ENCODE data around the gene DPH2.

Gene DPH2

GRCh38 chr1:43957407-43958040, 12.3 kb upstream of the DPH2 start:
- in situ Hi-C loops (cut with MboI; ENCODE audit: low pct_unique_long_range_greater_than_20kb, low sequenced_read_pairs, unreplicated experiment): no loop called here

GRCh38 chr1:43958351-43959255, 11.2 kb upstream of the DPH2 start:
- TF ChIP-seq, protein P1, sequence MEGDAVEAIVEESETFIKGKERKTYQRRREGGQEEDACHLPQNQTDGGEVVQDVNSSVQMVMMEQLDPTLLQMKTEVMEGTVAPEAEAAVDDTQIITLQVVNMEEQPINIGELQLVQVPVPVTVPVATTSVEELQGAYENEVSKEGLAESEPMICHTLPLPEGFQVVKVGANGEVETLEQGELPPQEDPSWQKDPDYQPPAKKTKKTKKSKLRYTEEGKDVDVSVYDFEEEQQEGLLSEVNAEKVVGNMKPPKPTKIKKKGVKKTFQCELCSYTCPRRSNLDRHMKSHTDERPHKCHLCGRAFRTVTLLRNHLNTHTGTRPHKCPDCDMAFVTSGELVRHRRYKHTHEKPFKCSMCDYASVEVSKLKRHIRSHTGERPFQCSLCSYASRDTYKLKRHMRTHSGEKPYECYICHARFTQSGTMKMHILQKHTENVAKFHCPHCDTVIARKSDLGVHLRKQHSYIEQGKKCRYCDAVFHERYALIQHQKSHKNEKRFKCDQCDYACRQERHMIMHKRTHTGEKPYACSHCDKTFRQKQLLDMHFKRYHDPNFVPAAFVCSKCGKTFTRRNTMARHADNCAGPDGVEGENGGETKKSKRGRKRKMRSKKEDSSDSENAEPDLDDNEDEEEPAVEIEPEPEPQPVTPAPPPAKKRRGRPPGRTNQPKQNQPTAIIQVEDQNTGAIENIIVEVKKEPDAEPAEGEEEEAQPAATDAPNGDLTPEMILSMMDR (IDR thresholded peaks at IDR 0.05; ENCODE audit: extremely low read depth, insufficient read depth, missing control alignments): no peak
- in situ Hi-C loops (cut with MboI; ENCODE audit: low pct_unique_long_range_greater_than_20kb, low sequenced_read_pairs, unreplicated experiment): no loop called here
- no peak for DNase-seq (ENCODE audit: low spot score)

More at GRCh38 chr1:43957407-43958040, 12.3 kb upstream of the DPH2 start:
- no peak for DNase-seq (ENCODE audit: low spot score)
- TF ChIP-seq, protein P1 (IDR thresholded peaks at IDR 0.05; ENCODE audit: extremely low read depth, insufficient read depth, missing control alignments): no peak

- TF ChIP-seq, protein P1 (IDR thresholded peaks at IDR 0.05; ENCODE audit: extremely low read depth, insufficient read depth, missing control alignments): no peak
- in situ Hi-C loops (cut with MboI; ENCODE audit: low pct_unique_long_range_greater_than_20kb, low sequenced_read_pairs, unreplicated experiment): no loop called here
- DNase-seq (ENCODE audit: low spot score): no peak
These were observed 9.0 kb upstream of the DPH2 start for GRCh38 chr1:43960798-43961197.

GRCh38 chr1:43961692-43962091, 8.1 kb upstream of the DPH2 start:
- in situ Hi-C loops (cut with MboI; ENCODE audit: low pct_unique_long_range_greater_than_20kb, low sequenced_read_pairs, unreplicated experiment): no loop called here
- TF ChIP-seq, protein P1 (IDR thresholded peaks at IDR 0.05; ENCODE audit: extremely low read depth, insufficient read depth, missing control alignments): no peak
- no peak for DNase-seq (ENCODE audit: low spot score)

GRCh38 chr1:43962324-43962723, 7.5 kb upstream of the DPH2 start:
- TF ChIP-seq, protein P1 (IDR thresholded peaks at IDR 0.05; ENCODE audit: extremely low read depth, insufficient read depth, missing control alignments): no peak
- DNase-seq (ENCODE audit: low spot score): no peak
- in situ Hi-C loops (cut with MboI; ENCODE audit: low pct_unique_long_range_greater_than_20kb, low sequenced_read_pairs, unreplicated experiment): no loop called here

GRCh38 chr1:43963006-43963405, 6.8 kb upstream of the DPH2 start:
- in situ Hi-C loops (cut with MboI; ENCODE audit: low pct_unique_long_range_greater_than_20kb, low sequenced_read_pairs, unreplicated experiment): no loop called here
- DNase-seq (ENCODE audit: low spot score): no peak
- TF ChIP-seq, protein P1 (IDR thresholded peaks at IDR 0.05; ENCODE audit: extremely low read depth, insufficient read depth, missing control alignments): no peak

Measured in GM13977 (cell line).